ENCODE measurements around the gene KCTD20. TPM values are rescaled to one million over a fixed set of nuclear protein-coding genes. Genes with fewer than 3 reads are reported as not detected.
A peak's percentile ranks its signal among the peaks of the same experiment; 100 is the strongest.

KCTD20 gene
- total and polyA plus RNA-seq, 2 of the 13 experiments (the other 11 are each of a cell fraction or from before 2014, with no cell fraction given), result 52.7 to 67.1 TPM

GRCh38 chr6:36442103-36442670 lies 613 bp upstream of the KCTD20 start:
- Histone ChIP-seq H3K27me3 (ENCODE audit: control insufficient read depth in 1 of 2, insufficient read depth in 2 of 2, low read length in 2 of 2) (no peaks in the 10 kb centered on the region; a peak in 1 of 5 replicates), H3K4me2 (ENCODE audit: low read depth, low read length) (peak overlapping the region; percentile 90), H2AFZ (ENCODE audit: low read length) (peak overlapping the region; percentile 64), H4K20me1 (ENCODE audit: insufficient read depth, low read length) (no peaks in the 10 kb centered on the region; the same call in 1 of the 2 replicates), H3K79me2 (ENCODE audit: insufficient read depth, low read length) (peaks cover 41% of the 10 kb centered on the region), H3K36me3 (replicated peaks in 1 of 2; ENCODE audit: control insufficient read depth in 1 of 2, insufficient read depth in 2 of 2, low read length in 2 of 2) (no peaks in the 10 kb centered on the region; a peak in 1 of 5 replicates), H3K27ac (ENCODE audit: extremely low read length, insufficient read depth, low read length) (peak overlapping the region; percentile 94), H3K9ac (ENCODE audit: insufficient read depth, low read depth, low read length) (peak overlapping the region; percentile 87), H3K9me3 (ENCODE audit: low read length) (no peaks in the 10 kb centered on the region), H3K4me3 (replicated peaks in 1 of 3; ENCODE audit: insufficient read depth in 1 of 3, low read depth in 2 of 3, low read length in 3 of 3) (peak overlapping the region; percentile 78 to 93 (median 93)), H3K4me1 (ENCODE audit: insufficient read depth, low read length) (peaks cover 52% of the 10 kb centered on the region)
- in situ Hi-C loops (cut with HindIII; ENCODE audit: extremely low pct_ligation_motif_present, low pct_unique_long_range_greater_than_20kb), result loop anchor here (5.0 kb wide), 1 partner anchor 155 kb away; no protein-coding TSS in a partner anchor
- CTCF ChIA-PET (ENCODE audit: low intra/inter-chr PET ratio, low total read pairs), result interaction anchor here (3.3 kb wide), 1 partner anchor 19 kb away, joined by 13 read pairs; no protein-coding TSS in a partner anchor
- POLR2A ChIA-PET, result interaction anchor here (1.0 to 1.6 kb wide), 3 partner anchors 19 to 225 kb away, joined by 3 to 21 read pairs (median 4); no protein-coding TSS in a partner anchor
- BruUV-seq (replicated peaks), result TSS peak; percentile 98
- DNase-seq (ENCODE audit: low spot score), result no peak
- 2% methylated on average over 12 of the region's 12 CpGs for WGBS (ENCODE audit: low lambda C conversion rate)
- intact Hi-C loops (cut with micrococcal nuclease; ENCODE audit: unreplicated experiment), result loop anchor here (5.0 kb wide), 1 partner anchor 105 kb away; the partner anchor contains the start of gene STK38
- peak; percentile 7; the same call in 1 of the 3 replicates for ATAC-seq
- no peak for FAIRE-seq
- TF ChIP-seq SOX5 (CRISPR knock-in tag; IDR thresholded peaks at IDR 0.05; ENCODE audit: borderline replicate concordance), result no peak
- no peak for TF ChIP-seq MZF1 (CRISPR knock-in tag; IDR thresholded peaks at IDR 0.05; ENCODE audit: borderline replicate concordance)
- TF ChIP-seq ZNF362 (CRISPR knock-in tag; IDR thresholded peaks at IDR 0.05; ENCODE audit: borderline replicate concordance), result 0 out of 2 replicates have a peak, but pooled peaks have one; percentile 25
- no peak for TF ChIP-seq ZNF672 (CRISPR knock-in tag; IDR thresholded peaks at IDR 0.05)
- no peak for TF ChIP-seq DBP (CRISPR knock-in tag; IDR thresholded peaks at IDR 0.05; ENCODE audit: not compliant biosample characterization)
- peak in 1 of 2 experiments; percentile 81; a peak in 2 of 4 replicates for TF ChIP-seq ATF4 (CRISPR knock-in tag; IDR thresholded peaks at IDR 0.05)
- TF ChIP-seq ZNF430 (CRISPR knock-in tag; IDR thresholded peaks at IDR 0.05), result 0 out of 2 replicates have a peak, but pooled peaks have one; percentile 2
- no peak for TF ChIP-seq ELF1 (CRISPR knock-in tag; IDR thresholded peaks at IDR 0.05)
- TF ChIP-seq ZNF891 (CRISPR knock-in tag; IDR thresholded peaks at IDR 0.05), result no peak
- TF ChIP-seq ATRX (CRISPR knock-in tag; IDR thresholded peaks at IDR 0.05; ENCODE audit: borderline replicate concordance), result no peak
- TF ChIP-seq ZNF20 (CRISPR knock-in tag; IDR thresholded peaks at IDR 0.05), result 0 out of 2 replicates have a peak, but pooled peaks have one; percentile 58
- no peak for TF ChIP-seq TIGD3 (CRISPR knock-in tag; IDR thresholded peaks at IDR 0.05; ENCODE audit: borderline replicate concordance)
- TF ChIP-seq ZNF232 (CRISPR knock-in tag; IDR thresholded peaks at IDR 0.05; ENCODE audit: borderline replicate concordance), result no peak; the same call in 1 of the 2 replicates
- 0 out of 2 replicates have a peak, but pooled peaks have one; percentile 8 for TF ChIP-seq REL (CRISPR knock-in tag; conservative IDR thresholded peaks at IDR 0.05)
- TF ChIP-seq ZNF44 (CRISPR knock-in tag; IDR thresholded peaks at IDR 0.05), result 0 out of 2 replicates have a peak, but pooled peaks have one; percentile 18
- peak; percentile 43; the same call in 1 of the 2 replicates for TF ChIP-seq ARNTL (CRISPR knock-in tag; IDR thresholded peaks at IDR 0.05)
- 0 out of 2 replicates have a peak, but pooled peaks have one; percentile 4 for TF ChIP-seq GLI4 (CRISPR knock-in tag; IDR thresholded peaks at IDR 0.05; ENCODE audit: borderline replicate concordance)
- TF ChIP-seq NCOA1 (CRISPR knock-in tag; IDR thresholded peaks at IDR 0.05), result no peak
- 0 out of 2 replicates have a peak, but pooled peaks have one; percentile 11 for TF ChIP-seq MEIS1 (CRISPR knock-in tag; IDR thresholded peaks at IDR 0.05; ENCODE audit: borderline replicate concordance)
- TF ChIP-seq ZNF629 (CRISPR knock-in tag; conservative IDR thresholded peaks at IDR 0.05), result no peak

Measured in HepG2 (cell line).